ENCODE measurements around the gene CDA.

DNA sequence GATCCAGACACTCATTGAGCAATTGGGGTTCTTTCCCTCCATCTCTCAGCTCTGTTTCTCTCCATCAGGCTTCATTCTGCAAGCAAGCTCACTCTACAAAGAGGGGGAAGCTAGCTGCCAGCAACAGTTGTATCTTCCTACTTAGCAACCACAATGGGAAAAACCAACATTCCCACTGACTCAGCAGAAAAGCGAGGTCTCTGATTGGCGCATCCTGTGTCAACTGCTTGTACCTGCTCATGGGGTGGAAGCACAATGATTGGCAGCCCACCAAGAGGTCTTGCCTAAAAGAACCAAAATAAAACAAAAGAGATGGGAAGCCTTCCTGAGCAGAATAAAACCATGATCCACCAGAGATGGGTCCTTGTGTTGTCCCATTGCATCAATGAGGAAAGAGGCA is 4.0 kb upstream of the CDA start:
- TF ChIP-seq CTCF (IDR thresholded peaks at IDR 0.05): no peak
- no peak for TF ChIP-seq POLR2AphosphoS5 (IDR thresholded peaks at IDR 0.05)
- no peak for TF ChIP-seq POLR2A (IDR thresholded peaks at IDR 0.05)
- no peak for TF ChIP-seq EP300 (IDR thresholded peaks at IDR 0.05)

Data from stomach (tissue), 4 donors.